ENCODE results near the gene NDC1. TPM values are rescaled to one million over a fixed set of nuclear protein-coding genes. Genes with fewer than 3 reads are reported as not detected.

The NDC1 gene
- total RNA-seq, 2 donors from 2014 or later: 17.3 to 39.4 TPM

DNA sequence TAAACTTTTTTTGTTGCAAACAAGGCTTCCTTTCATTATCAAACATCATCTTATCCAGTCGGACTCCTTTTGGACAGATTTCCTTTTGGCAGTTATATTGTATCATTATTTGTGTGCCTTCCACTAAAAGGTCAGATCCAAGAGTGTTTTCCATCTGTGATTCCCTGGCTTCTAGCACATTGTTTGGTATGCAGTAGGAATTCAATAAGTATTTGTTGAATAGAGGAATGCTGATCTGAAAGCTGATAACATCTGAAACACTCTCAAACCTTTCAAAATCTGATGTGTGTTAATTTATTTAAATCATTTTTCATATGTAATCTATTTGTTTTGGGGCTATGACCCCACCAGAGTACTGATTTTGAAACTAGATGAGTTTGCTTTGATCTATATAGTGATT, 39.0 kb downstream of the NDC1 start:
- Histone ChIP-seq H3K36me3 (no peaks in the 10 kb centered on the region), H3K27me3 (no peaks in the 10 kb centered on the region), H3K9ac (ENCODE audit: low read depth in 2 of 2, low read length in 2 of 2) (no peak overlapping the region), H3K4me1 (no peaks in the 10 kb centered on the region), H3K4me3 (no peak overlapping the region), H3K9me3 (no peaks in the 10 kb centered on the region), H3K27ac (no peak overlapping the region)
- DNase-seq: no peak
- intact Hi-C loops (cut with DNase I): no loop called here
- TF ChIP-seq, protein P1, sequence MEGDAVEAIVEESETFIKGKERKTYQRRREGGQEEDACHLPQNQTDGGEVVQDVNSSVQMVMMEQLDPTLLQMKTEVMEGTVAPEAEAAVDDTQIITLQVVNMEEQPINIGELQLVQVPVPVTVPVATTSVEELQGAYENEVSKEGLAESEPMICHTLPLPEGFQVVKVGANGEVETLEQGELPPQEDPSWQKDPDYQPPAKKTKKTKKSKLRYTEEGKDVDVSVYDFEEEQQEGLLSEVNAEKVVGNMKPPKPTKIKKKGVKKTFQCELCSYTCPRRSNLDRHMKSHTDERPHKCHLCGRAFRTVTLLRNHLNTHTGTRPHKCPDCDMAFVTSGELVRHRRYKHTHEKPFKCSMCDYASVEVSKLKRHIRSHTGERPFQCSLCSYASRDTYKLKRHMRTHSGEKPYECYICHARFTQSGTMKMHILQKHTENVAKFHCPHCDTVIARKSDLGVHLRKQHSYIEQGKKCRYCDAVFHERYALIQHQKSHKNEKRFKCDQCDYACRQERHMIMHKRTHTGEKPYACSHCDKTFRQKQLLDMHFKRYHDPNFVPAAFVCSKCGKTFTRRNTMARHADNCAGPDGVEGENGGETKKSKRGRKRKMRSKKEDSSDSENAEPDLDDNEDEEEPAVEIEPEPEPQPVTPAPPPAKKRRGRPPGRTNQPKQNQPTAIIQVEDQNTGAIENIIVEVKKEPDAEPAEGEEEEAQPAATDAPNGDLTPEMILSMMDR (IDR thresholded peaks at IDR 0.05): no peak

DNA sequence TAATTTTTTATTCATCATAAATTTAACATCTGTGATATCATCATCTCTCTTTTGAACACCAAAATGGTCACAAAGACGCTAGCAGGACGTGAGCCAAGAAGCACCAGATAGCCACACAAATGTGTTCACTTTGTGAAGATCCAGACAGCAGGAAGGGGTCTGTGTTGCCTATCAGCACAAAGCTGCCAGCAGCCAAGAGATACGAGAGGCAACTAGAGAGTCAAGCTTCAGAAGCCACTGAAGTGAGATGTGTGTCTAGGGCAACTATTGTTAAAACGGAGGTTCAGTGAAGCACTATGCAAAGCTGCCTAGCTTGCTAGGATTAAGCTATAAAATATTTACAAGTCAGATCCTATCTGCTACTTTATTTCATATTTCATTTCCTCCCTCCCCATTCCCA, 45.3 kb downstream of the NDC1 start:
- Histone ChIP-seq H3K9me3 (no peaks in the 10 kb centered on the region), H3K9ac (ENCODE audit: low read depth in 2 of 2, low read length in 2 of 2) (no peak overlapping the region), H3K4me1 (no peaks in the 10 kb centered on the region), H3K4me3 (no peak overlapping the region), H3K36me3 (no peaks in the 10 kb centered on the region), H3K27me3 (no peaks in the 10 kb centered on the region), H3K27ac (no peak overlapping the region)
- DNase-seq: no peak
- intact Hi-C loops (cut with DNase I): no loop called here
- TF ChIP-seq, protein P1 (IDR thresholded peaks at IDR 0.05): no peak

DNA sequence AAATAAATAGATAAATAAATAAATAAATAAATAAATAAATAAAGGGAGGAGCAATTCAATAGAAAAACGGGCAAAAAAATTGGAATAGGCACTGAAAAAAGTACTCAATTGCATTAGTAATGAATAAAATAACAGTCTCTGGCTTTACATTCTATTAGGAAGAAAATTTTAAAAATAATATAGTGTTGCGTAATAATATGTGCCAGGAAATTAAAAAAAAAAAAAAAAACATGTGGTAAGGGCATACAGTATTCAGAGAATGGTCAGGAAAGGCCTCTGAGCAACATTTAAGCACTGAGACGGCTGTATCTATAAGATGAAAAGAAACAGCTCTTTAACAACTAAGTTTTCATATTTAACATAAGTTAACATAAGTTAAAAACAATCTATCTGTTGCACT, 50.4 kb downstream of the NDC1 start:
- intact Hi-C loops (cut with DNase I): no loop called here
- Histone ChIP-seq H3K4me1 (no peaks in the 10 kb centered on the region), H3K27ac (no peak overlapping the region), H3K36me3 (no peaks in the 10 kb centered on the region), H3K9me3 (no peaks in the 10 kb centered on the region), H3K4me3 (no peak overlapping the region), H3K27me3 (no peaks in the 10 kb centered on the region), H3K9ac (ENCODE audit: low read depth in 2 of 2, low read length in 2 of 2) (no peak overlapping the region)
- TF ChIP-seq, protein P1 (IDR thresholded peaks at IDR 0.05): no peak
- DNase-seq: no peak

DNA sequence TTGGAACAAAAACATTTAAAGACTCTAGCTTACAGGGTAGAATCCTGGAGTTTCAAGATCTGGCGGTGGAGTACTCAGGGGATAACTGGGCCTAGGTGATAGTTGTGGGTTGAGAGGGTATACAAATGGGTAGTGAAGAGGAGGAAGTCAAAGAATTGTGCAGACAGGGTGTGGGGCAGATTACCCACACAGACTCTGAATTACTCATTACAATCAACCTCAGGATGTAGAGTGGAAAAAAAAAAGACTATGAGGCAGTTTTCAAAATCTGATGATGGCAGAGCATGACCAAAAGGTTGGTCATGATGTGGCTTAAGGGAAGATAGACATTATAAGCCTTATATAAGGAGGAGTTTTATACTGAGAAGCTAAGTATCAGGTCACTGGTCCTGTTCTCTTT, 55.0 kb downstream of the NDC1 start:
- Histone ChIP-seq H3K27ac (no peak overlapping the region), H3K36me3 (no peaks in the 10 kb centered on the region), H3K9me3 (no peaks in the 10 kb centered on the region), H3K9ac (ENCODE audit: low read depth in 2 of 2, low read length in 2 of 2) (no peak overlapping the region), H3K4me1 (no peaks in the 10 kb centered on the region), H3K27me3 (no peaks in the 10 kb centered on the region), H3K4me3 (no peak overlapping the region)
- TF ChIP-seq, protein P1 (IDR thresholded peaks at IDR 0.05): no peak
- no peak for DNase-seq
- intact Hi-C loops (cut with DNase I): no loop called here

DNA sequence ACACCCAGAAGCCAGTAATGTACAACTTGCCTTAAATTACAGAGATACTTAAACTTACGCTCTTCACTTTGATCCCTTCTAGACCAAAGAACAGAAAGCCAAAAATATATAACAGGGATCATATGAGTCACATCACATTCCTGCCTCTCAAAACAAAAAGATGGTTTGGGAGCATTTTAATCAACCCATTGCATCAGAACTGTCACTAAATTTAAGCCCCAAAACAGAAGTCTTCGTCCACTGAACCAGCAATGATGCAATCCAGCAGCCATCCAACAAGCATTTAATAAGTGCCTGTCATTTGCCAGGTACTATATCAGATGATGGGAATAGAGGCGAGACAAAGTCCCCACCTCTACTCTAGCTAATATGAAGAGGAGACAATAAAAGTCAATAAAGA, 56.4 kb downstream of the NDC1 start:
- Histone ChIP-seq H3K36me3 (no peaks in the 10 kb centered on the region), H3K27ac (no peak overlapping the region), H3K27me3 (no peaks in the 10 kb centered on the region), H3K4me1 (no peaks in the 10 kb centered on the region), H3K9me3 (no peaks in the 10 kb centered on the region), H3K4me3 (no peak overlapping the region), H3K9ac (ENCODE audit: low read depth in 2 of 2, low read length in 2 of 2) (no peak overlapping the region)
- DNase-seq: no peak
- TF ChIP-seq, protein P1 (IDR thresholded peaks at IDR 0.05): no peak
- intact Hi-C loops (cut with DNase I): no loop called here

DNA sequence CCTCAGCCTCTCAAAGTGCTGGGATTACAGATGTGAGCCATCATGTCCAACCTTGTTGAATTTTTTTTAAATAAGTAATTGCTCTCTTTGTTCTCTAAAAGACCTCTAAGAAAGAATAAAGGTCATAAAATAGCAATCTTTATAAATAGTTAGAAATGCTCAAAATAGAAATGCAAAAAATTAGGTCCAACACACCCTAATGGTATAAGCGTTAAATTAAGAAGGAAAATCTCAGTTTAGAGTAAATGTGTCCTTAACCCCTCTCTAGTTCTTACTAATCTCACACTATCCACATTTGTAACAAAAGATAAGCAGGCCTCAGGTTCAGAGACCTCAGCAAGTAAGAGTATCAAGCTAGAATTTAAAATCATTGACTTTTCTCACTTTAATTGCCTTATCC, 60.8 kb downstream of the NDC1 start:
- TF ChIP-seq, protein P1 (IDR thresholded peaks at IDR 0.05): no peak
- no peak overlapping the region for H3K9ac ChIP-seq (ENCODE audit: low read depth in 2 of 2, low read length in 2 of 2)
- no peaks in the 10 kb centered on the region for H3K27me3 ChIP-seq
- no peak overlapping the region for H3K27ac ChIP-seq
- no peaks in the 10 kb centered on the region for H3K36me3 ChIP-seq
- H3K4me1 ChIP-seq: no peaks in the 10 kb centered on the region
- no peak for DNase-seq
- intact Hi-C loops (cut with DNase I): no loop called here
- no peak overlapping the region for H3K4me3 ChIP-seq
- no peaks in the 10 kb centered on the region for H3K9me3 ChIP-seq

Measured in colonic mucosa (tissue), 4 donors.